Retinal pigment epithelial cell (primary cell): ENCODE results near the gene HSD17B14.

ENCODE experiments used
- DNase-seq: peaks from one replicate; pipeline ENCODE4 v3.0.0-alpha.2; 2010; ENCODE audit warnings: low read depth
- H3K4me3 ChIP-seq: 2 replicates; pipeline ENCODE4 v1.5.1; 2011; ENCODE audit warnings: mild to moderate bottlenecking, low read length, control low read depth, moderate library complexity
- CTCF ChIP-seq: conservative IDR thresholded peaks from 2 replicates; pipeline ENCODE4 v1.5.1; 2011; ENCODE audit warnings: low read depth, low read length, control low read depth, inconsistent platforms

Gene HSD17B14

GRCh38 chr19:48835734-48836088, 580 bp downstream of the HSD17B14 start:
- H3K4me3 ChIP-seq, result peak overlapping the region; percentile 79
- peak; percentile 89 for TF ChIP-seq CTCF
- DNase-seq, result peak; percentile 66

GRCh38 chr19:48833977-48834376, 2.3 kb downstream of the HSD17B14 start:
- H3K4me3 ChIP-seq, result no peak overlapping the region
- TF ChIP-seq CTCF, result no peak
- no peak for DNase-seq

- no peak for TF ChIP-seq CTCF
- DNase-seq, result no peak
- no peak overlapping the region for H3K4me3 ChIP-seq
These were observed 3.2 kb downstream of the HSD17B14 start for GRCh38 chr19:48833049-48833448.

- no peak for TF ChIP-seq CTCF
- no peak for DNase-seq
- no peak overlapping the region for H3K4me3 ChIP-seq
These were observed 5.3 kb downstream of the HSD17B14 start for GRCh38 chr19:48830965-48831364.

- DNase-seq, result no peak
- TF ChIP-seq CTCF, result no peak
- no peak overlapping the region for H3K4me3 ChIP-seq
These were observed 6.2 kb downstream of the HSD17B14 start for GRCh38 chr19:48830088-48830487.

GRCh38 chr19:48826606-48827020, 9.7 kb downstream of the HSD17B14 start:
- peak; percentile 31 for TF ChIP-seq CTCF
- no peak for DNase-seq
- H3K4me3 ChIP-seq, result no peak overlapping the region

- no peak overlapping the region for H3K4me3 ChIP-seq
- no peak for DNase-seq
- TF ChIP-seq CTCF, result no peak
These were observed 13.8 kb downstream of the HSD17B14 start for GRCh38 chr19:48822514-48822913.
